K562 (cell line): Measurements from ENCODE around the gene GRHL3. TPM values are rescaled to one million over a fixed set of nuclear protein-coding genes. Genes with fewer than 3 reads are reported as not detected.

Source experiments
- ATAC-seq: fragments of 200-7000 bp; cut with Tn5 transposase; 3 replicates; pipeline ENCODE4 v1.9.1; 2020; ENCODE audit warnings: moderate library complexity
- BruUV-seq: library from RNA; stranded (reverse); fragments of 400-500 nt; replicated peaks from 2 replicates; lab custom pipeline; 2021; lab: Mats Ljungman, UMichigan
- CTCF ChIA-PET: fragments of 300-600 bp; formaldehyde crosslinking; extraction: SDS; loops from one replicate; lab custom pipeline; 2021; ENCODE audit warnings: low intra/inter-chr PET ratio; lab: Yijun Ruan, JAX
- POLR2A ChIA-PET: fragments of 300-600, 350-650 bp; sonication (Branson Sonifier 250); formaldehyde crosslinking; extraction: SDS; loops from one replicate; lab custom pipeline; 2021; ENCODE audit warnings: antibody characterized with exemption, inconsistent platforms; lab: Yijun Ruan, JAX
- DNase-seq, 4 experiments: peaks; one replicate each; pipeline versions ENCODE4 v3.0.0 to v3.0.0-alpha.2; 2011 to 2018; ENCODE audit warnings: low spot score in 3 of 4, mixed read lengths in 3 of 4; ENCODE audit errors: extremely low read depth in 1 of 4
- FAIRE-seq: peaks from 2 replicates; lab custom pipeline; 2011; peaks lifted over from hg19 to GRCh38; lab: Jason Lieb, UNC
- H2AFZ ChIP-seq: 2 replicates; pipeline ENCODE4 v1.6.0; 2011; ENCODE audit warnings: low read depth, low read length, control low read depth, inconsistent platforms
- H3K27ac ChIP-seq: fragments of 200-600 bp; 3 replicates; pipeline ENCODE4 v1.8.0; 2011; ENCODE audit warnings: low read depth, mild to moderate bottlenecking, control low read depth, inconsistent platforms, low read length, moderate library complexity, mixed read lengths; ENCODE audit errors: extremely low read depth
- H3K27me3 ChIP-seq, 2 experiments: fragments of 300-600 bp in 1 of 2; 2 replicates in 1 of 2; 3 replicates in 1 of 2; pipeline versions ENCODE4 v1.6.0 to v1.8.0; 2011; ENCODE audit warnings: inconsistent platforms in 2 of 2, low read length in 2 of 2, mild to moderate bottlenecking in 1 of 2, mixed read lengths in 1 of 2, moderate library complexity in 1 of 2; ENCODE audit not compliant: control insufficient read depth in 2 of 2, insufficient read depth in 2 of 2
- H3K36me3 ChIP-seq: fragments of 300-600 bp; 3 replicates; pipeline ENCODE4 v1.8.0; 2011; ENCODE audit warnings: mild to moderate bottlenecking, low read length, inconsistent platforms; ENCODE audit not compliant: control insufficient read depth, insufficient read depth
- H3K4me1 ChIP-seq, 2 experiments: fragments of 200-600 bp in 1 of 2; replicated peaks in 1 of 2; 2 replicates in 1 of 2; 3 replicates in 1 of 2; pipeline versions ENCODE4 v1.5.1 to v1.8.0; 2011; ENCODE audit warnings: inconsistent platforms in 2 of 2, low read length in 2 of 2, mild to moderate bottlenecking in 1 of 2, mixed read lengths in 1 of 2, moderate library complexity in 1 of 2; ENCODE audit not compliant: control insufficient read depth in 2 of 2, insufficient read depth in 2 of 2
- H3K4me2 ChIP-seq: 2 replicates; pipeline ENCODE4 v1.6.1; 2011; ENCODE audit warnings: low read length, control low read depth, inconsistent platforms, mixed read lengths; ENCODE audit not compliant: insufficient read depth
- H3K4me3 ChIP-seq: fragments of 200-600 bp; sonication (generic), shearing (Covaris generic); 2 replicates; pipeline ENCODE4 v1.5.1; 2016; ENCODE audit warnings: control low read depth, inconsistent platforms
- H3K79me2 ChIP-seq: fragments of 200-600 bp; 3 replicates; pipeline ENCODE4 v1.8.0; 2011; ENCODE audit warnings: low read length, inconsistent platforms; ENCODE audit not compliant: control insufficient read depth, insufficient read depth
- H3K9ac ChIP-seq, 2 experiments: 2 replicates each; pipeline versions ENCODE4 v1.6.0 to v1.6.1; 2011; ENCODE audit warnings: low read depth in 2 of 2, low read length in 2 of 2, control low read depth in 1 of 2, inconsistent platforms in 1 of 2, mild to moderate bottlenecking in 1 of 2, mixed read lengths in 1 of 2; ENCODE audit not compliant: insufficient read depth in 1 of 2
- H3K9me1 ChIP-seq: one replicate; pipeline ENCODE4 v1.6.0; 2011; ENCODE audit warnings: inconsistent platforms, mild to moderate bottlenecking, low read length, moderate library complexity; ENCODE audit not compliant: control insufficient read depth, insufficient read depth
- H3K9me3 ChIP-seq: replicated peaks from 2 replicates; pipeline ENCODE4 v1.5.1; 2011; ENCODE audit warnings: low read depth, low read length, inconsistent platforms; ENCODE audit not compliant: control insufficient read depth, insufficient read depth
- H4K20me1 ChIP-seq: replicated peaks from 2 replicates; pipeline ENCODE4 v1.6.1; 2011; ENCODE audit warnings: low read length, inconsistent platforms, mixed read lengths; ENCODE audit not compliant: control insufficient read depth, insufficient read depth
- C11orf30 ChIP-seq: fragments of 450-650 bp; IDR thresholded peaks from 2 replicates; pipeline ENCODE4 v1.6.1; 2016; ENCODE audit warnings: low read depth, mild to moderate bottlenecking
- ESRRA ChIP-seq: fragments of 450-650 bp; IDR thresholded peaks from 2 replicates; pipeline ENCODE4 v1.6.1; 2014; ENCODE audit warnings: low read depth, mild to moderate bottlenecking, moderate library complexity, borderline replicate concordance
- KDM2B ChIP-seq: fragments of 250-450 bp; sonication (Bioruptor Pico); IDR thresholded peaks from 2 replicates; pipeline ENCODE4 v1.8.0; 2021; ENCODE audit warnings: mild to moderate bottlenecking, moderate library complexity
- MAFF ChIP-seq: IDR thresholded peaks from 2 replicates; pipeline ENCODE4 v1.6.1; 2012; ENCODE audit warnings: low read length, improper control_type of control experiment
- MAFG ChIP-seq: fragments of 450-650 bp; conservative IDR thresholded peaks from 2 replicates; pipeline ENCODE4 v1.6.1; 2016; ENCODE audit warnings: missing genetic modification characterization, missing compliant biosample characterization
- MAFK ChIP-seq: IDR thresholded peaks from 2 replicates; pipeline ENCODE4 v1.6.1; 2011; ENCODE audit warnings: low read length, improper control_type of control experiment
- MCM3 ChIP-seq: fragments of 450-650 bp; IDR thresholded peaks from 2 replicates; pipeline ENCODE4 v1.6.1; 2016
- RBM15 ChIP-seq: fragments of 200-400 bp; formaldehyde crosslinking; IDR thresholded peaks from 2 replicates; pipeline ENCODE4 v1.6.1; 2018; ENCODE audit warnings: mild to moderate bottlenecking, low read length, moderate library complexity; ENCODE audit not compliant: insufficient read depth
- SIN3A ChIP-seq, 2 experiments: fragments of 150-350 bp in 1 of 2; IDR thresholded peaks; 2 replicates each; pipeline ENCODE4 v1.6.1; 2011 to 2016; ENCODE audit warnings: borderline replicate concordance in 2 of 2, low read depth in 2 of 2, low read length in 2 of 2, mild to moderate bottlenecking in 2 of 2, moderate library complexity in 2 of 2; ENCODE audit not compliant: control insufficient read depth in 1 of 2
- ZNF23 ChIP-seq: fragments of 250-450 bp; sonication (Bioruptor Pico); IDR thresholded peaks from 2 replicates; pipeline ENCODE4 v1.4.0; 2020; ENCODE audit warnings: mild to moderate bottlenecking
- ZNF316 ChIP-seq: fragments of 450-650 bp; IDR thresholded peaks from 2 replicates; pipeline ENCODE4 v1.6.1; 2016
- WGBS: fragments of 100-300 bp; shearing (Covaris generic); methylation state at CpG from one replicate; pipeline ENCODE4 v1.1.6; 2016; ENCODE audit warnings: low coverage, mixed read lengths; ENCODE audit not compliant: insufficient coverage; ENCODE audit errors: missing lambda C conversion rate; 5-methylcytosine and 5-hydroxymethylcytosine counted together
- in situ Hi-C: fragments of 300-500 bp; cut with MboI; formaldehyde crosslinking; loops from 4 replicates; pipeline ENCODE4 v1.15.0; 2018; ENCODE audit warnings: inconsistent platforms, mixed read lengths
- intact Hi-C: fragments of 100-400 bp; cut with micrococcal nuclease; formaldehyde crosslinking; loops from 2 replicates; pipeline ENCODE4 v1.14.2; 2022
- polyA plus RNA-seq, 8 experiments: library from polyadenylated mRNA; depleted of rRNA in 4 of 8; stranded (reverse) in 5 of 8; unstranded in 3 of 8; fragments of >200 nt; fragmentation: Nextera tagmentation in 2 of 8; fragmentation: Illumina TruSeq in 1 of 8; extraction: Ambion mirVana in 2 of 8; extraction: Trizol in 1 of 8; gene quantifications; 2 replicates each; pipeline versions ENCODE4 v1.2.1 to v1.2.3, GENCODE V29; 2011 to 2014; ENCODE audit warnings: inconsistent platforms in 1 of 8, missing spikeins in 1 of 8
- total RNA-seq, 7 experiments: library from RNA; depleted of rRNA in 6 of 7; stranded (reverse); fragments of >200 nt in 6 of 7; fragmentation: Illumina TruSeq in 2 of 7; extraction: Trizol in 2 of 7; gene quantifications; 2 replicates each; pipeline versions ENCODE4 v1.2.1 to v1.2.3, GENCODE V29; 2011 to 2021; ENCODE audit warnings: low replicate concordance in 1 of 7

GRHL3 gene
- total and polyA plus RNA-seq, 9 of the 15 experiments (the other 6 are each of a cell fraction or from before 2014, with no cell fraction given) = 0.01 to 0.04 TPM; not detected in 7

- no peaks in the 10 kb centered on the region for H3K79me2 ChIP-seq
- FAIRE-seq (no peak), ATAC-seq (no peak)
- H3K27me3 ChIP-seq = peaks cover 23 to 41% of the 10 kb centered on the region in 2 experiments
- intact Hi-C loops = no loop called here
- H3K27ac ChIP-seq = no peak overlapping the region
- peaks cover 5% of the 10 kb centered on the region for H3K9me1 ChIP-seq
- no peaks in the 10 kb centered on the region for H3K36me3 ChIP-seq
- no peak overlapping the region for H3K4me3 ChIP-seq
- POLR2A ChIA-PET = interaction anchor here (0.6 to 1.3 kb wide), 4 partner anchors 13 to 681 kb away, joined by 3 to 4 read pairs (median 4); no protein-coding TSS in a partner anchor
- H3K4me1 ChIP-seq = peaks cover 3 to 9% of the 10 kb centered on the region in 2 experiments; a peak in 4 of 5 replicates
- no peak for TF ChIP-seq RBM15
- no peak for TF ChIP-seq SIN3A (IDR thresholded peaks at IDR 0.05; ENCODE audit: borderline replicate concordance in 2 of 2, control insufficient read depth in 1 of 2, low read depth in 2 of 2, low read length in 2 of 2)
- TF ChIP-seq ESRRA = peak; percentile 46; the same call in 1 of the 2 replicates
- TF ChIP-seq MCM3 = peak; percentile 51; the same call in 1 of the 2 replicates
- TF ChIP-seq, all 486 proteins: peak for 2
- in situ Hi-C loops = no loop called here
- no peak overlapping the region for H2AFZ ChIP-seq
- H3K9me3 ChIP-seq = no peaks in the 10 kb centered on the region
- no TSS peak for BruUV-seq
- H3K9ac ChIP-seq = no peak overlapping the region
- H4K20me1 ChIP-seq = no peaks in the 10 kb centered on the region
- 3% methylated on average over 8 of the region's 8 CpGs for WGBS
- CTCF ChIA-PET = no interaction called here
- DNase-seq = no peak
- H3K4me2 ChIP-seq = no peak overlapping the region
These were observed 28.1 kb upstream of the GRHL3 start for GRCh38 chr1:24290933-24291487.

- Histone ChIP-seq H3K27me3 (peaks cover 27 to 41% of the 10 kb centered on the region in 2 experiments), H3K27ac (no peak overlapping the region), H4K20me1 (no peaks in the 10 kb centered on the region), H3K9ac (no peak overlapping the region), H3K9me1 (peaks cover 5% of the 10 kb centered on the region), H3K79me2 (no peaks in the 10 kb centered on the region), H3K9me3 (no peaks in the 10 kb centered on the region), H3K36me3 (no peaks in the 10 kb centered on the region), H3K4me1 (peaks cover 3 to 9% of the 10 kb centered on the region in 2 experiments; a peak in 4 of 5 replicates), H2AFZ (no peak overlapping the region), H3K4me2 (no peak overlapping the region), H3K4me3 (no peak overlapping the region)
- POLR2A ChIA-PET = interaction anchor here (0.6 kb wide), 1 partner anchor 156 kb away, joined by 3 read pairs; no protein-coding TSS in a partner anchor
- DNase-seq (no peak), ATAC-seq (no peak), FAIRE-seq (no peak)
- TF ChIP-seq C11orf30 = peak; percentile 91
- TF ChIP-seq MAFF = peak; percentile 90
- TF ChIP-seq MAFG (tag) = peak; percentile 93
- no peak for TF ChIP-seq KDM2B
- no peak for TF ChIP-seq ZNF23
- peak; percentile 94 for TF ChIP-seq ZNF316
- peak; percentile 91 for TF ChIP-seq MAFK
- no peak for TF ChIP-seq MCM3
- intact Hi-C loops (no loop called here), in situ Hi-C loops (no loop called here)
- BruUV-seq = no TSS peak
- CTCF ChIA-PET = no interaction called here
- 11% methylated on average over 4 of the region's 4 CpGs for WGBS
These were observed 27.1 kb upstream of the GRHL3 start for GRCh38 chr1:24292103-24292502.
